Natural killer cell (primary cell): ENCODE measurements around the gene GALNT16. TPM values are rescaled to one million over a fixed set of nuclear protein-coding genes. Genes with fewer than 3 reads are reported as not detected.
A peak's percentile ranks its signal among the peaks of the same experiment; 100 is the strongest.

Experiments
- ATAC-seq, 3 donors: fragments of 150-1000 bp in 2 of 3; fragments of 200-7000 bp in 1 of 3; cut with Tn5 transposase; 1 replicate in 1 of 3; 2 replicates in 2 of 3; pipeline ENCODE4 v1.10.0; 2021; ENCODE audit warnings: mild to moderate bottlenecking in 2 of 3, moderate library complexity in 2 of 3
- DNase-seq, 2 donors: peaks; one replicate each; pipeline versions ENCODE4 v3.0.0 to v3.0.0-alpha.2; 2013 to 2021; ENCODE audit warnings: mixed read lengths in 1 of 2
- H3K27ac ChIP-seq: one replicate; pipeline ENCODE4 v1.5.1; 2013; ENCODE audit warnings: mild to moderate bottlenecking, low read length
- H3K27me3 ChIP-seq: one replicate; pipeline ENCODE4 v1.6.1; 2013; ENCODE audit warnings: low read length; ENCODE audit not compliant: control insufficient read depth, insufficient read depth
- H3K36me3 ChIP-seq: one replicate; pipeline ENCODE4 v1.6.1; 2013; ENCODE audit warnings: low read length; ENCODE audit not compliant: control insufficient read depth, insufficient read depth
- H3K4me1 ChIP-seq: one replicate; pipeline ENCODE4 v1.6.1; 2013; ENCODE audit warnings: low read length; ENCODE audit not compliant: control insufficient read depth, insufficient read depth
- H3K4me3 ChIP-seq: one replicate; pipeline ENCODE4 v1.5.1; 2013; ENCODE audit warnings: low read length
- H3K9me3 ChIP-seq: one replicate; pipeline ENCODE4 v1.6.1; 2013; ENCODE audit warnings: low read length; ENCODE audit not compliant: control insufficient read depth, insufficient read depth
- H3K27ac Mint-ChIP-seq, 2 donors: one replicate each; pipeline ENCODE4 v1.8.0; 2022; ENCODE audit warnings: mild to moderate bottlenecking in 2 of 2, mixed read lengths in 2 of 2, moderate library complexity in 1 of 2
- H3K27me3 Mint-ChIP-seq, 2 donors: one replicate each; pipeline ENCODE4 v1.8.0; 2022; ENCODE audit warnings: low read depth in 2 of 2, mixed read lengths in 2 of 2
- H3K36me3 Mint-ChIP-seq: one replicate; pipeline ENCODE4 v1.8.0; 2022; ENCODE audit warnings: mixed read lengths
- H3K4me1 Mint-ChIP-seq, 2 donors: one replicate each; pipeline ENCODE4 v1.8.0; 2022; ENCODE audit warnings: mixed read lengths in 2 of 2
- H3K4me3 Mint-ChIP-seq: one replicate; pipeline ENCODE4 v1.8.0; 2022; ENCODE audit warnings: mild to moderate bottlenecking, moderate library complexity, mixed read lengths
- H3K9me3 Mint-ChIP-seq, 2 donors: one replicate each; pipeline ENCODE4 v1.8.0; 2022; ENCODE audit warnings: mixed read lengths in 2 of 2
- CTCF ChIP-seq: fragments of 200-600 bp; IDR thresholded peaks from one replicate; pipeline ENCODE4 v1.8.0; 2022; ENCODE audit warnings: antibody characterized with exemption
- WGBS: methylation state at CpG from one replicate; pipeline ENCODE4 v1.1.7; 2013; ENCODE audit warnings: missing lambda C conversion rate; ENCODE audit not compliant: insufficient coverage; 5-methylcytosine and 5-hydroxymethylcytosine counted together
- intact Hi-C: fragments of 100-400 bp; cut with micrococcal nuclease; formaldehyde crosslinking; loops from one replicate; pipeline ENCODE4 v1.14.2; 2022
- total RNA-seq, 4 donors: library from RNA; stranded (reverse); fragments of 120-200 nt in 1 of 4; gene quantifications; one replicate each; pipeline versions ENCODE4 v1.2.3 to v1.2.4, GENCODE V29; 2013 to 2022

GALNT16 gene
- total RNA-seq, 3 donors from 2014 or later (not counting 1 experiment from before 2014, with no cell fraction given): not detected

- no peak overlapping the region for H3K27ac ChIP-seq
- Mint-ChIP-seq H3K9me3 (no peaks in the 10 kb centered on the region), H3K27ac (no peak overlapping the region), H3K36me3 (no peaks in the 10 kb centered on the region), H3K4me1 (no peaks in the 10 kb centered on the region), H3K27me3 (no peaks in the 10 kb centered on the region), H3K4me3 (no peak overlapping the region)
- 98% methylated on average over 8 of the region's 8 CpGs for WGBS
- H3K36me3 ChIP-seq: no peaks in the 10 kb centered on the region
- H3K4me1 ChIP-seq: peaks cover 6% of the 10 kb centered on the region
- no peaks in the 10 kb centered on the region for H3K27me3 ChIP-seq
- DNase-seq: no peak
- H3K9me3 ChIP-seq: no peaks in the 10 kb centered on the region
- no peak for TF ChIP-seq CTCF
- ATAC-seq: no peak
- intact Hi-C loops: no loop called here
- no peak overlapping the region for H3K4me3 ChIP-seq
These were observed 60.0 kb downstream of the GALNT16 start for GRCh38 chr14:69319911-69320310.

- Mint-ChIP-seq H3K36me3 (no peaks in the 10 kb centered on the region), H3K27ac (no peak overlapping the region), H3K27me3 (no peaks in the 10 kb centered on the region), H3K4me1 (no peaks in the 10 kb centered on the region), H3K4me3 (no peak overlapping the region), H3K9me3 (no peaks in the 10 kb centered on the region)
- intact Hi-C loops: no loop called here
- Histone ChIP-seq H3K4me3 (no peak overlapping the region), H3K27me3 (no peaks in the 10 kb centered on the region), H3K4me1 (peaks cover 6% of the 10 kb centered on the region), H3K27ac (no peak overlapping the region), H3K36me3 (no peaks in the 10 kb centered on the region), H3K9me3 (no peaks in the 10 kb centered on the region)
- no peak for TF ChIP-seq CTCF
- whole genome bisulfite sequencing: 95% methylated on average over 18 of the region's 18 CpGs
- ATAC-seq (no peak), DNase-seq (peak in 1 of 2 donors; percentile 7)
These were observed 60.8 kb downstream of the GALNT16 start for GRCh38 chr14:69320581-69321365.

GRCh38 chr14:69321601-69322330 is 61.8 kb downstream of the GALNT16 start:
- H3K4me1 Mint-ChIP-seq: no peaks in the 10 kb centered on the region
- peak in 1 of 2 donors; percentile 10 for DNase-seq

More at GRCh38 chr14:69321601-69322330, 61.8 kb downstream of the GALNT16 start:
- Mint-ChIP-seq H3K9me3 (no peaks in the 10 kb centered on the region), H3K27me3 (peaks cover 0 to 1% of the 10 kb centered on the region in 2 donors), H3K27ac (no peak overlapping the region), H3K4me3 (no peak overlapping the region), H3K36me3 (no peaks in the 10 kb centered on the region)
- no peak for TF ChIP-seq CTCF
- ATAC-seq: no peak
- H3K4me3 ChIP-seq: no peak overlapping the region
- 88% methylated on average over 11 of the region's 11 CpGs for WGBS
- intact Hi-C loops: no loop called here
- H3K9me3 ChIP-seq: no peaks in the 10 kb centered on the region
- no peaks in the 10 kb centered on the region for H3K27me3 ChIP-seq
- H3K27ac ChIP-seq: no peak overlapping the region
- H3K4me1 ChIP-seq: peaks cover 6% of the 10 kb centered on the region
- no peaks in the 10 kb centered on the region for H3K36me3 ChIP-seq
